HG03066 (cell line): ENCODE measurements around the gene EML6.
A peak's percentile ranks its signal among the peaks of the same experiment; 100 is the strongest.
"Not testable (repeated sequence)": the region's sequence is repeated elsewhere in the genome, so short reads cannot be mapped to it uniquely, and the experiment has no call there.

Experiments used
- ATAC-seq: cut with Tn5 transposase; IDR thresholded peaks from one replicate; pipeline ENCODE4 v1.9.1; 2021; ENCODE audit warnings: low read depth; ENCODE audit not compliant: unreplicated experiment

EML6 gene

GRCh38 chr2:54723131-54723995 lies at the start of gene EML6:
EML6 (plus strand) TSS chr2:54723662; CDS start chr2:54725062, 1,400 bp downstream.
- ATAC-seq: peak; percentile 99

- no peak for ATAC-seq
Observed at GRCh38 chr2:54675281-54675680, 48.2 kb upstream of the EML6 start.

GRCh38 chr2:54675738-54676137 lies 47.7 kb upstream of the EML6 start:
- ATAC-seq: no peak

- ATAC-seq: no peak
Observed at GRCh38 chr2:54676656-54677055, 46.8 kb upstream of the EML6 start.

- ATAC-seq: no peak
Observed at GRCh38 chr2:54677476-54678265, 45.8 kb upstream of the EML6 start.

- ATAC-seq: no peak
Observed at GRCh38 chr2:54678719-54679118, 44.7 kb upstream of the EML6 start.

GRCh38 chr2:54680397-54681041 lies 42.9 kb upstream of the EML6 start:
- ATAC-seq: peak; percentile 62

- no peak for ATAC-seq
Observed at GRCh38 chr2:54681416-54681815, 42.0 kb upstream of the EML6 start.

GRCh38 chr2:54683596-54683995 lies 39.9 kb upstream of the EML6 start:
- ATAC-seq: no peak

GRCh38 chr2:54685263-54685775 lies 38.1 kb upstream of the EML6 start:
- no peak for ATAC-seq

GRCh38 chr2:54687595-54688152 lies 35.8 kb upstream of the EML6 start:
- ATAC-seq: no peak

- ATAC-seq: no peak
Observed at GRCh38 chr2:54691445-54692135, 31.9 kb upstream of the EML6 start.

- no peak for ATAC-seq
Observed at GRCh38 chr2:54692556-54692955, 30.9 kb upstream of the EML6 start.

- no peak for ATAC-seq
Observed at GRCh38 chr2:54695378-54695777, 28.1 kb upstream of the EML6 start.

GRCh38 chr2:54697934-54698333 lies 25.5 kb upstream of the EML6 start:
- ATAC-seq: no peak

GRCh38 chr2:54698926-54699325 lies 24.5 kb upstream of the EML6 start:
- ATAC-seq: not testable (repeated sequence)

GRCh38 chr2:54699665-54700064 lies 23.8 kb upstream of the EML6 start:
- ATAC-seq: no peak

- ATAC-seq: no peak
Observed at GRCh38 chr2:54701029-54701428, 22.4 kb upstream of the EML6 start.

GRCh38 chr2:54704238-54704637 lies 19.2 kb upstream of the EML6 start:
- no peak for ATAC-seq
